ENCODE results near the gene FSCN2. TPM values are rescaled to one million over a fixed set of nuclear protein-coding genes. Genes with fewer than 3 reads are reported as not detected.

FSCN2 gene
- total and polyA plus RNA-seq, 2 of the 4 experiments (the other 2 are of a cell fraction), result 0.18 to 0.84 TPM

DNA sequence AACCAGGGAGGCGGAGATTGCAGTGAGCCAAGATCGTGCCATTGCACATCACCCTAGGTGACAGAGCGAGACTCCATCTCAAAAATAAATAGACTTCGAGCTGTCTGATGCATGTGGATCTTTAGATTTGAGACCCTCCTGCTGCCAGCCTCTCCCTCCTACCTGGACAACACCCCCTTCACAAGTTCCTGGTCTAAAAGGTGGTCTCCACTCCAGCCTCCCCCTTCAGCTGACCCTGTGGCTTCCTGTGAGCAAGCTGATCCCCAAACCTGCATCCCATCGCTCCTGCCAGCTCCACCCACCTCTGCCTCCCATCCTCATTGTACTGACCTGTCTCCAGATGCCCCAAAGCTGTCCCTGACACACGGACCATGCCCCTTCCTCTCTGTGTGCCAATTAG, 51.1 kb downstream of the FSCN2 start:
- Histone ChIP-seq H3K14ac (replicated peaks; ENCODE audit: low read depth, low read length) (no peak overlapping the region), H3K79me1 (ENCODE audit: low read depth in 1 of 2, low read length in 2 of 2) (peaks cover 36 to 88% of the 10 kb centered on the region in 2 experiments), H3K56ac (ENCODE audit: extremely low read depth, insufficient read depth, low read length) (no peak overlapping the region), H3K27me3 (ENCODE audit: control insufficient read depth, insufficient read depth, low read length) (no peaks in the 10 kb centered on the region), H3K4ac (ENCODE audit: low read depth, low read length) (peak overlapping the region; percentile 44), H3K4me3 (ENCODE audit: insufficient read depth, low read depth, low read length) (no peak overlapping the region), H4K5ac (ENCODE audit: low read depth, low read length) (no peak overlapping the region), H3K36me3 (ENCODE audit: control insufficient read depth, insufficient read depth, low read length) (peaks cover 32% of the 10 kb centered on the region), H2BK120ac (ENCODE audit: low read depth, low read length) (0 out of 2 replicates have a peak overlapping the region, but pooled peaks have one; percentile 29), H3K9me1 (ENCODE audit: insufficient read depth, low read length) (peaks cover 64% of the 10 kb centered on the region), H3K4me1 (ENCODE audit: control insufficient read depth, insufficient read depth, low read length) (peaks cover 40% of the 10 kb centered on the region), H3K4me2 (ENCODE audit: low read depth, low read length) (no peak overlapping the region), H2AK5ac (ENCODE audit: low read depth, low read length) (peak overlapping the region; percentile 62; the same call in 1 of the 2 replicates), H3K23ac (ENCODE audit: low read depth, low read length) (peak overlapping the region; percentile 39; the same call in 1 of the 2 replicates), H3K18ac (ENCODE audit: low read depth, low read length) (no peak overlapping the region), H2AK9ac (replicated peaks; ENCODE audit: low read depth, low read length, poor library complexity) (peak overlapping the region; percentile 19), H3K27ac (ENCODE audit: insufficient read depth, low read length) (no peak overlapping the region; the same call in 1 of the 2 replicates), H4K91ac (ENCODE audit: insufficient read depth, low read depth, low read length) (peak overlapping the region; percentile 15), H2BK5ac (ENCODE audit: low read depth, low read length, poor library complexity, severe bottlenecking) (no peak overlapping the region), H4K8ac (ENCODE audit: low read depth in 2 of 2, low read length in 2 of 2) (no peak overlapping the region; a peak in 1 of 4 replicates), H2AFZ (replicated peaks; ENCODE audit: low read length, poor library complexity) (no peak overlapping the region), H4K20me1 (ENCODE audit: insufficient read depth, low read length) (peaks cover 70% of the 10 kb centered on the region), H2BK20ac (ENCODE audit: low read depth, low read length) (peak overlapping the region; percentile 49; the same call in 1 of the 2 replicates), H3K9me3 (ENCODE audit: control insufficient read depth, insufficient read depth, low read length) (no peaks in the 10 kb centered on the region), H3K9ac (ENCODE audit: low read depth, low read length) (no peak overlapping the region), H2BK15ac (ENCODE audit: low read depth, low read length) (0 out of 3 replicates have a peak overlapping the region, but pooled peaks have one; percentile 30)
- POLR2A ChIA-PET (ENCODE audit: unreplicated experiment), result interaction anchor here (0.9 kb wide), 1 partner anchor 13 kb away, joined by 5 read pairs; no protein-coding TSS in a partner anchor
- DNase-seq (no peak), ATAC-seq (ENCODE audit: low read depth) (no peak)
- CTCF ChIA-PET, result no interaction called here
- intact Hi-C loops (cut with micrococcal nuclease) (no loop called here), dilution Hi-C loops (cut with HindIII; ENCODE audit: low sequenced_read_pairs, unreplicated experiment) (no loop called here), in situ Hi-C loops (cut with MboI; ENCODE audit: low sequenced_read_pairs) (no loop called here)
- no TSS peak for BruUV-seq (replicated peaks)
- WGBS, 2 experiments (ENCODE audit: extremely low coverage in 2 of 2, insufficient read length in 1 of 2), result 88% methylated on average over 5 of the region's 6 CpGs; no CpG with 5 or more reads in 1 of the 2 experiments
- TF ChIP-seq SMC3 (IDR thresholded peaks at IDR 0.05; ENCODE audit: low read depth, low read length) (no peak), RFX5 (IDR thresholded peaks at IDR 0.05; ENCODE audit: low read depth, low read length) (no peak), RAD21 (IDR thresholded peaks at IDR 0.05; ENCODE audit: low read length) (no peak), MAFK (IDR thresholded peaks at IDR 0.05; ENCODE audit: low read depth, low read length) (no peak), POLR2A (IDR thresholded peaks at IDR 0.05; ENCODE audit: low read depth, low read length) (no peak), CHD1 (IDR thresholded peaks at IDR 0.05; ENCODE audit: low read depth, low read length) (no peak), NFE2L2 (IDR thresholded peaks at IDR 0.05; ENCODE audit: low read depth, low read length) (no peak), MAZ (IDR thresholded peaks at IDR 0.05; ENCODE audit: borderline replicate concordance, low read depth, low read length) (no peak), FOS (IDR thresholded peaks at IDR 0.05; ENCODE audit: low read depth, low read length) (no peak), MXI1 (IDR thresholded peaks at IDR 0.05; ENCODE audit: borderline replicate concordance, low read depth, low read length) (no peak)
- TF ChIP-seq, protein P1, sequence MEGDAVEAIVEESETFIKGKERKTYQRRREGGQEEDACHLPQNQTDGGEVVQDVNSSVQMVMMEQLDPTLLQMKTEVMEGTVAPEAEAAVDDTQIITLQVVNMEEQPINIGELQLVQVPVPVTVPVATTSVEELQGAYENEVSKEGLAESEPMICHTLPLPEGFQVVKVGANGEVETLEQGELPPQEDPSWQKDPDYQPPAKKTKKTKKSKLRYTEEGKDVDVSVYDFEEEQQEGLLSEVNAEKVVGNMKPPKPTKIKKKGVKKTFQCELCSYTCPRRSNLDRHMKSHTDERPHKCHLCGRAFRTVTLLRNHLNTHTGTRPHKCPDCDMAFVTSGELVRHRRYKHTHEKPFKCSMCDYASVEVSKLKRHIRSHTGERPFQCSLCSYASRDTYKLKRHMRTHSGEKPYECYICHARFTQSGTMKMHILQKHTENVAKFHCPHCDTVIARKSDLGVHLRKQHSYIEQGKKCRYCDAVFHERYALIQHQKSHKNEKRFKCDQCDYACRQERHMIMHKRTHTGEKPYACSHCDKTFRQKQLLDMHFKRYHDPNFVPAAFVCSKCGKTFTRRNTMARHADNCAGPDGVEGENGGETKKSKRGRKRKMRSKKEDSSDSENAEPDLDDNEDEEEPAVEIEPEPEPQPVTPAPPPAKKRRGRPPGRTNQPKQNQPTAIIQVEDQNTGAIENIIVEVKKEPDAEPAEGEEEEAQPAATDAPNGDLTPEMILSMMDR (conservative IDR thresholded peaks at IDR 0.05; ENCODE audit: low read depth, low read length), result no peak
- TF ChIP-seq, protein P2, sequence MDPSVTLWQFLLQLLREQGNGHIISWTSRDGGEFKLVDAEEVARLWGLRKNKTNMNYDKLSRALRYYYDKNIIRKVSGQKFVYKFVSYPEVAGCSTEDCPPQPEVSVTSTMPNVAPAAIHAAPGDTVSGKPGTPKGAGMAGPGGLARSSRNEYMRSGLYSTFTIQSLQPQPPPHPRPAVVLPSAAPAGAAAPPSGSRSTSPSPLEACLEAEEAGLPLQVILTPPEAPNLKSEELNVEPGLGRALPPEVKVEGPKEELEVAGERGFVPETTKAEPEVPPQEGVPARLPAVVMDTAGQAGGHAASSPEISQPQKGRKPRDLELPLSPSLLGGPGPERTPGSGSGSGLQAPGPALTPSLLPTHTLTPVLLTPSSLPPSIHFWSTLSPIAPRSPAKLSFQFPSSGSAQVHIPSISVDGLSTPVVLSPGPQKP (IDR thresholded peaks at IDR 0.05; ENCODE audit: borderline replicate concordance, low read depth, low read length), result no peak
- TF ChIP-seq, protein P3, sequence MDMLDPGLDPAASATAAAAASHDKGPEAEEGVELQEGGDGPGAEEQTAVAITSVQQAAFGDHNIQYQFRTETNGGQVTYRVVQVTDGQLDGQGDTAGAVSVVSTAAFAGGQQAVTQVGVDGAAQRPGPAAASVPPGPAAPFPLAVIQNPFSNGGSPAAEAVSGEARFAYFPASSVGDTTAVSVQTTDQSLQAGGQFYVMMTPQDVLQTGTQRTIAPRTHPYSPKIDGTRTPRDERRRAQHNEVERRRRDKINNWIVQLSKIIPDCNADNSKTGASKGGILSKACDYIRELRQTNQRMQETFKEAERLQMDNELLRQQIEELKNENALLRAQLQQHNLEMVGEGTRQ (IDR thresholded peaks at IDR 0.05; ENCODE audit: low read depth, low read length), result no peak

Data from IMR-90 (cell line).